Measurements from ENCODE around the gene SETX.

The SETX gene

GRCh38 chr9:132299221-132299620 lies 55.6 kb downstream of the SETX start:
- Histone ChIP-seq H3K9me3 (ENCODE audit: insufficient read depth, low read length) (no peaks in the 10 kb centered on the region), H3K9me2 (replicated peaks; ENCODE audit: insufficient read depth, low read length) (no peaks in the 10 kb centered on the region), H3K4me2 (ENCODE audit: low read depth, low read length, poor library complexity, severe bottlenecking) (no peak overlapping the region), H3K27me3 (ENCODE audit: low read length) (no peaks in the 10 kb centered on the region), H3F3A (ENCODE audit: insufficient read depth) (peaks cover 5% of the 10 kb centered on the region; the same call in 1 of the 2 replicates), H3K36me3 (ENCODE audit: low read length) (peaks cover 70% of the 10 kb centered on the region), H3K27ac (ENCODE audit: low read depth, low read length) (no peak overlapping the region), H3K79me2 (ENCODE audit: insufficient read depth, low read length) (peaks cover 23% of the 10 kb centered on the region), H3K4me3 (ENCODE audit: insufficient read depth, low read length, poor library complexity, severe bottlenecking) (no peak overlapping the region), H3K9ac (ENCODE audit: low read length) (no peak overlapping the region), H4K20me1 (ENCODE audit: low read depth, low read length) (peaks cover 5% of the 10 kb centered on the region), H2AFZ (ENCODE audit: low read depth, low read length, severe bottlenecking) (no peak overlapping the region)
- TF ChIP-seq CTCF (IDR thresholded peaks at IDR 0.05; ENCODE audit: insufficient read depth, low read length, poor library complexity, severe bottlenecking) (no peak), EZH2phosphoT487 (conservative IDR thresholded peaks at IDR 0.05; ENCODE audit: low read length) (no peak)

- Histone ChIP-seq H3K36me3 (ENCODE audit: low read length) (peaks cover 64% of the 10 kb centered on the region), H3F3A (ENCODE audit: insufficient read depth) (peaks cover 2% of the 10 kb centered on the region; the same call in 1 of the 2 replicates), H3K9me3 (ENCODE audit: insufficient read depth, low read length) (no peaks in the 10 kb centered on the region), H3K4me3 (ENCODE audit: insufficient read depth, low read length, poor library complexity, severe bottlenecking) (no peak overlapping the region), H3K9me2 (replicated peaks; ENCODE audit: insufficient read depth, low read length) (no peaks in the 10 kb centered on the region), H3K27ac (ENCODE audit: low read depth, low read length) (no peak overlapping the region), H2AFZ (ENCODE audit: low read depth, low read length, severe bottlenecking) (no peak overlapping the region), H3K4me2 (ENCODE audit: low read depth, low read length, poor library complexity, severe bottlenecking) (no peak overlapping the region), H3K27me3 (ENCODE audit: low read length) (no peaks in the 10 kb centered on the region), H4K20me1 (ENCODE audit: low read depth, low read length) (peaks cover 5% of the 10 kb centered on the region), H3K79me2 (ENCODE audit: insufficient read depth, low read length) (peaks cover 4% of the 10 kb centered on the region), H3K9ac (ENCODE audit: low read length) (no peak overlapping the region)
- no peak for TF ChIP-seq EZH2phosphoT487 (conservative IDR thresholded peaks at IDR 0.05; ENCODE audit: low read length)
These were observed 59.6 kb downstream of the SETX start for GRCh38 chr9:132295181-132295580.

GRCh38 chr9:132293145-132293721 lies 61.6 kb downstream of the SETX start:
- no peak overlapping the region for H2AFZ ChIP-seq (ENCODE audit: low read depth, low read length, severe bottlenecking)
- no peak for TF ChIP-seq CTCF (IDR thresholded peaks at IDR 0.05; ENCODE audit: insufficient read depth, low read length, poor library complexity, severe bottlenecking)
- no peak for TF ChIP-seq EZH2phosphoT487 (conservative IDR thresholded peaks at IDR 0.05; ENCODE audit: low read length)
- peaks cover 3% of the 10 kb centered on the region; the same call in 1 of the 2 replicates for H4K20me1 ChIP-seq (ENCODE audit: low read depth, low read length)
- H3F3A ChIP-seq (ENCODE audit: insufficient read depth) = no peaks in the 10 kb centered on the region; the same call in 1 of the 2 replicates
- H3K36me3 ChIP-seq (ENCODE audit: low read length) = peaks cover 55% of the 10 kb centered on the region
- H3K4me2 ChIP-seq (ENCODE audit: low read depth, low read length, poor library complexity, severe bottlenecking) = no peak overlapping the region
- H3K79me2 ChIP-seq (ENCODE audit: insufficient read depth, low read length) = peaks cover 3% of the 10 kb centered on the region; the same call in 1 of the 2 replicates
- no peaks in the 10 kb centered on the region for H3K9me2 ChIP-seq (replicated peaks; ENCODE audit: insufficient read depth, low read length)
- H3K9me3 ChIP-seq (ENCODE audit: insufficient read depth, low read length) = no peaks in the 10 kb centered on the region
- no peak overlapping the region for H3K9ac ChIP-seq (ENCODE audit: low read length)
- H3K27me3 ChIP-seq (ENCODE audit: low read length) = no peaks in the 10 kb centered on the region
- no peak overlapping the region for H3K27ac ChIP-seq (ENCODE audit: low read depth, low read length)
- H3K4me3 ChIP-seq (ENCODE audit: insufficient read depth, low read length, poor library complexity, severe bottlenecking) = no peak overlapping the region

- Histone ChIP-seq H3K27me3 (ENCODE audit: low read length) (no peaks in the 10 kb centered on the region), H3K27ac (ENCODE audit: low read depth, low read length) (no peak overlapping the region), H3K9ac (ENCODE audit: low read length) (no peak overlapping the region), H3K9me3 (ENCODE audit: insufficient read depth, low read length) (no peaks in the 10 kb centered on the region), H4K20me1 (ENCODE audit: low read depth, low read length) (peaks cover 3% of the 10 kb centered on the region; the same call in 1 of the 2 replicates), H3K9me2 (replicated peaks; ENCODE audit: insufficient read depth, low read length) (no peaks in the 10 kb centered on the region), H3K36me3 (ENCODE audit: low read length) (peaks cover 34% of the 10 kb centered on the region), H3K79me2 (ENCODE audit: insufficient read depth, low read length) (no peaks in the 10 kb centered on the region), H3K4me2 (ENCODE audit: low read depth, low read length, poor library complexity, severe bottlenecking) (no peak overlapping the region), H3K4me3 (ENCODE audit: insufficient read depth, low read length, poor library complexity, severe bottlenecking) (no peak overlapping the region), H2AFZ (ENCODE audit: low read depth, low read length, severe bottlenecking) (no peak overlapping the region), H3F3A (ENCODE audit: insufficient read depth) (no peaks in the 10 kb centered on the region)
- TF ChIP-seq EZH2phosphoT487 (conservative IDR thresholded peaks at IDR 0.05; ENCODE audit: low read length) = no peak
- no peak for TF ChIP-seq CTCF (IDR thresholded peaks at IDR 0.05; ENCODE audit: insufficient read depth, low read length, poor library complexity, severe bottlenecking)
These were observed 65.8 kb downstream of the SETX start for GRCh38 chr9:132288966-132289365.

Data from SU-DHL-6 (cell line).